Hepatocyte (in vitro differentiated cells): ENCODE results near the gene STEAP3. TPM values are rescaled to one million over a fixed set of nuclear protein-coding genes. Genes with fewer than 3 reads are reported as not detected.

ENCODE experiments used
- DNase-seq: peaks from one replicate; pipeline ENCODE4 v3.0.0-alpha.2; 2016; ENCODE audit warnings: low spot score
- H2AFZ ChIP-seq: fragments of 200-600 bp; sonication (generic); 2 replicates; pipeline ENCODE4 v1.6.0; 2016; ENCODE audit warnings: antibody characterized with exemption, mild to moderate bottlenecking
- H3K27ac ChIP-seq: fragments of 200-600 bp; sonication (generic); 2 replicates; pipeline ENCODE4 v1.5.1; 2016; ENCODE audit warnings: mild to moderate bottlenecking
- H3K27me3 ChIP-seq: fragments of 200-600 bp; sonication (generic); 2 replicates; pipeline ENCODE4 v1.6.1; 2016
- H3K36me3 ChIP-seq: fragments of 200-600 bp; sonication (generic); replicated peaks from 2 replicates; pipeline ENCODE4 v1.5.1; 2016; ENCODE audit warnings: low read depth; ENCODE audit not compliant: insufficient read depth
- H3K4me1 ChIP-seq: fragments of 200-600 bp; sonication (generic); 2 replicates; pipeline ENCODE4 v1.5.1; 2016; ENCODE audit warnings: mild to moderate bottlenecking, moderate library complexity; ENCODE audit not compliant: insufficient read depth
- H3K4me2 ChIP-seq: fragments of 200-600 bp; sonication (generic); 2 replicates; pipeline ENCODE4 v1.6.0; 2016
- H3K4me3 ChIP-seq: fragments of 200-600 bp; sonication (generic); 2 replicates; pipeline ENCODE4 v1.5.1; 2016; ENCODE audit warnings: mild to moderate bottlenecking
- H3K79me2 ChIP-seq: fragments of 200-600 bp; sonication (generic); 2 replicates; pipeline ENCODE4 v1.6.0; 2017; ENCODE audit warnings: mild to moderate bottlenecking
- H3K9me2 ChIP-seq: fragments of 200-600 bp; sonication (generic); replicated peaks from 2 replicates; pipeline ENCODE4 v1.6.0; 2017; ENCODE audit warnings: mild to moderate bottlenecking; ENCODE audit not compliant: insufficient read depth
- H3K9me3 ChIP-seq: fragments of 200-600 bp; sonication (generic); 2 replicates; pipeline ENCODE4 v1.5.1; 2016; ENCODE audit warnings: low read depth, mild to moderate bottlenecking
- H4K20me1 ChIP-seq: fragments of 200-600 bp; sonication (generic); 2 replicates; pipeline ENCODE4 v1.6.0; 2016; ENCODE audit warnings: mild to moderate bottlenecking; ENCODE audit not compliant: insufficient read depth, poor library complexity, severe bottlenecking
- CTCF ChIP-seq: fragments of 200-600 bp; sonication (generic); IDR thresholded peaks from 2 replicates; pipeline ENCODE4 v1.5.1; 2016; ENCODE audit warnings: antibody characterized with exemption, mild to moderate bottlenecking; ENCODE audit not compliant: poor library complexity
- EZH2 ChIP-seq: fragments of 200-600 bp; sonication (generic); IDR thresholded peaks from 2 replicates; pipeline ENCODE4 v1.6.1; 2016; ENCODE audit warnings: antibody characterized with exemption, mild to moderate bottlenecking, borderline replicate concordance
- EZH2phosphoT487 ChIP-seq: fragments of 200-600 bp; sonication (generic); IDR thresholded peaks from one replicate; pipeline ENCODE4 v1.6.1; 2018; ENCODE audit warnings: antibody characterized with exemption, mild to moderate bottlenecking, low read depth, moderate library complexity; ENCODE audit not compliant: unreplicated experiment, severe bottlenecking
- WGBS: methylation state at CpG from one replicate; pipeline ENCODE4 v1.1.6; 2016; ENCODE audit warnings: low lambda C conversion rate; ENCODE audit errors: missing lambda C conversion rate; 5-methylcytosine and 5-hydroxymethylcytosine counted together
- polyA plus RNA-seq: library from polyadenylated mRNA; unstranded; fragments of >200 nt; fragmentation: Nextera tagmentation; extraction: Ambion mirVana; gene quantifications from 2 replicates; pipeline ENCODE4 v1.2.1, GENCODE V29; 2016
- total RNA-seq: library from RNA; depleted of rRNA; stranded (reverse); fragments of >200 nt; gene quantifications from 2 replicates; pipeline ENCODE4 v1.2.3, GENCODE V29; 2014

Gene STEAP3
- total and polyA plus RNA-seq, 2 experiments from 2014 or later: 11.2 to 12.0 TPM

- Histone ChIP-seq H3K4me1 (no peaks in the 10 kb centered on the region), H3K27ac (no peak overlapping the region), H3K4me3 (no peak overlapping the region), H4K20me1 (no peaks in the 10 kb centered on the region), H3K9me2 (no peaks in the 10 kb centered on the region), H3K4me2 (no peak overlapping the region), H3K79me2 (no peaks in the 10 kb centered on the region), H3K27me3 (no peaks in the 10 kb centered on the region), H2AFZ (no peak overlapping the region), H3K36me3 (no peaks in the 10 kb centered on the region), H3K9me3 (no peaks in the 10 kb centered on the region)
- WGBS: 82% methylated on average over 6 of the region's 6 CpGs
- TF ChIP-seq EZH2: no peak
- TF ChIP-seq EZH2phosphoT487: no peak
- TF ChIP-seq CTCF: no peak
- DNase-seq: no peak
Observed at GRCh38 chr2:119301413-119301812, 77.8 kb downstream of the STEAP3 start.

- no peaks in the 10 kb centered on the region for H3K9me2 ChIP-seq
- 88% methylated on average over 2 of the region's 2 CpGs for WGBS
- H3K4me3 ChIP-seq: no peak overlapping the region
- H3K36me3 ChIP-seq: no peaks in the 10 kb centered on the region
- no peaks in the 10 kb centered on the region for H3K4me1 ChIP-seq
- H3K27ac ChIP-seq: no peak overlapping the region
- no peak for DNase-seq
- H3K4me2 ChIP-seq: no peak overlapping the region
- TF ChIP-seq EZH2 (no peak), CTCF (no peak), EZH2phosphoT487 (no peak)
- no peak overlapping the region for H2AFZ ChIP-seq
- H3K79me2 ChIP-seq: no peaks in the 10 kb centered on the region
- H3K27me3 ChIP-seq: no peaks in the 10 kb centered on the region
- no peaks in the 10 kb centered on the region for H4K20me1 ChIP-seq
- H3K9me3 ChIP-seq: no peaks in the 10 kb centered on the region
Observed at GRCh38 chr2:119304847-119305246, 81.2 kb downstream of the STEAP3 start.

- no peak for TF ChIP-seq CTCF
- H3K4me2 ChIP-seq: no peak overlapping the region
- H3K27ac ChIP-seq: no peak overlapping the region
- no peaks in the 10 kb centered on the region for H3K4me1 ChIP-seq
- 73% methylated on average over 12 of the region's 12 CpGs for WGBS
- no peaks in the 10 kb centered on the region for H3K9me2 ChIP-seq
- no peaks in the 10 kb centered on the region for H3K79me2 ChIP-seq
- H3K9me3 ChIP-seq: no peaks in the 10 kb centered on the region
- no peak for DNase-seq
- H3K4me3 ChIP-seq: no peak overlapping the region
- H3K36me3 ChIP-seq: no peaks in the 10 kb centered on the region
- no peak overlapping the region for H2AFZ ChIP-seq
- H4K20me1 ChIP-seq: no peaks in the 10 kb centered on the region
- H3K27me3 ChIP-seq: no peaks in the 10 kb centered on the region
Observed at GRCh38 chr2:119305497-119306195, 82.0 kb downstream of the STEAP3 start.
